Mucosa of gallbladder (tissue), 1 donor: ENCODE measurements around the gene PSMG3. TPM values are rescaled to one million over a fixed set of nuclear protein-coding genes. Genes with fewer than 3 reads are reported as not detected.

ENCODE experiments used
- DNase-seq: peaks from one replicate; pipeline ENCODE4 v3.0.0-alpha.2; 2020; ENCODE audit warnings: low spot score
- total RNA-seq: library from RNA; stranded (reverse); gene quantifications from one replicate; pipeline ENCODE4 v1.2.1, GENCODE V29; 2021
- donor health status: DM: no; HTN: no; CAD: no.

PSMG3 gene
- total RNA-seq, 1 donor from 2014 or later = 23.7 TPM

DNA sequence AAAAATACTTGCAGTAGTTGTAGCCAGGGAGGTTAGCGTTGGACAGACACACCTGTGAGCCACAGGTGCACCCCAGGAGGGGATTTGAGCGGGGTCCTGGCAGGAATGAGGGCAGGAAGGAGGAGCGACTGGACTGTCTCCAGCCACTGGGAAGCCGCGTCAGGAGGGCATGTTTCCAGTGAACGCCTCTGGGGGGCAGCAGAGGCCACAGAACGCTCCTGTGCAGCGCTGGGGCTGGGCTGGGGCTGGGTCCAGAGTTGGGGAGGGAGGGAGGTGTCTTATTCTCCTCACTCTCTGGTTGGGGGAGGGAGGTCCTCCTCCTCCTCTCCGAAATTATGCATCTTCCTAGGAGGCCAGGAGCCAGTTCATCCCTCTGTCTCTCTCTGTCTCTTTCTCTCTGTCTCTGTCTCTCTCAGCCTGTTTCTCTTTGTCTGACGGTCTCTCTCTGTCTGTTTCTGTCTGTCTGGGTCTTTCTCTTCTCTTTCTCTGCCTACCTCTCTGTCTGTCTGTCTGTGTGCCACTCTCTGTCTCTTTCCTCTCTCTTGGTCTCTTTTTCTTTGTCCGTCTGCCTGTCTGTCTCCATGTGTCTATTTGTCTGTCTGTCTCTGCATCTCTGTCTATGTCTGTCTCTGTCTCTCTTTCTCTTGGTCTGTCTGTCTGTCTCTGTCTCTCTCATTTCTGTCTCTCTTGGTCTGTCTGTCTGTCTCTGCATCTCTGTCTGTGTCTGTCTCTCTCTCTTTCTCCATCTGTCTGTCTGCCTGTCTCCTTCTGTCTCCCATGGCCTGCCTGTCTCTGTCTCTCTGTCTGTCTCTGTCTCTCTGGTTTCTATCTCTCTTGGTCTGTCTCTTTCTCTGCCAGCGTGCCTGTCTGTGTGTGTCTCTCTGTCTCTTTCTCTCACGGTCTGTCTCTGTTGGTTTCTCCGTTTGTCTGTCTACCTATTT, 9.9 kb upstream of the PSMG3 start:
- peak; percentile 60 for DNase-seq

DNA sequence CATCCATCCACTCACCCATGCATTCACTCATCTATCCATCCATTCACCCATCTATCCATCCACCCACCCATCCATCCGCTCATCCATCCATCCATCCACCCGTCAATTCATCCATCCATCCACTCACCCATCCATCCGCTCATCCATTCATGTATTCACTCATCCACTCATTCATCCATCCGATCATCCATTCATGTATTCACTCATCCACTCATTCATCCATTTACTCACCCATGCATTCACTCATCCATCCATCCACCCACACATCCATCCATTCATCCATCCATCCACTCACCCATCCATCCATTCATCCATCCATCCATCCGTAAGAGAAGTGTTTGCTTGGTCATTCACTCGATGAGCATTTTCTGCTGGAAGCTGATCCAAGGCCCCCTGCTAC, 8.7 kb upstream of the PSMG3 start:
- no peak for DNase-seq

DNA sequence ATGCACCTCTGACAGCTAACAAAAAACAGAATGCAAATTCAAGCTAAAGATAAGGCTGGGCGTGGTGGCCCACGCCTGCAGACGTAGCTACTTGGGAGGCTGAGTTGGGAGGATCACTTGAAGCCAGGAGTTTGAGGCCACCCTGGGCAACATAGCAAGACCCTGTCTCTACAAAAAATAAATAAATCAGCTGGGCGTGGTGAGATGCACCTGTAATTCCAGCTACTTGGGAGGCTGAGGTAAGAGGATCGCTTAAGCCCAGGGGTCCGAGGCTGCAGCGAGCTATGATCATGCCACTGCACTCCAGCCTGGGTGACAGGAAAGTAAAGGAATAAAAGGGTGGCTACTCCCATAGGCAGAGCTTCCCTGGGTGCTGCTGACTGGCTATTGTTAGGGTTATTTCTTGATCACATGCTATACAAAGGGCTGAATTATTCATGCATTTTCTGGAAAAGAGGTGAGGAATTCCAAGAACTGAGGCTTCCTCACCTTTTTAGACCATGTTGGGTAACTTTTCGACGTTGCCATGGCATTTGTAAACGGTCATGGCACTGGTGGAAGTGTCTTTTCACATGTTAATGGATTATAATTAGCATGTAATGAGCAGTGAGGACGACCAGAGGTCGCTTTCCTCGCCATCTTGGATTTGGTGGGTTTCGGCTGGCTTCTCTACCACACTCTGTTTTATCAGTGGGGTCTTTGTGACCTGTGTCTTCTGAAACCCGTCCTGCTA, 6.9 kb upstream of the PSMG3 start:
- DNase-seq = no peak

DNA sequence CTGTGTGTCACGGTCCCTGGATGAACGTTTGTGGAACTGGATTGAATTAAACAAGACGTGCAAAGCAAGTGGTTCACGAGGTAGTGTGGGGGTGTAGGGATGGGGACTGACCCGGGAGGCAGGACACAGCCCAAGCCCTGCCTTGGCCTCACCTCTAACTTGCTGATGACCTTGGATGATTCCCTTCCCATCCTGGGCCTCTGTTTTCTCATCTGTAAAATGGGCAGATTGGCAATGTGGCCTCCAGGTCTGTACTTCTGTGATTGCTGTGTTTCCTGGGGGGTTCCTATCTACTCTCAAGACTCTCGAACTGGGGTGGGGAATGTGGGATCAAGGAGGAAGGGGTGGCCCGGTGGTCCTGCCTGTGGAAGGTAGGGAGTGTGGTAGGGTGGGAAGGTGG, 6.0 kb upstream of the PSMG3 start:
- no peak for DNase-seq

DNA sequence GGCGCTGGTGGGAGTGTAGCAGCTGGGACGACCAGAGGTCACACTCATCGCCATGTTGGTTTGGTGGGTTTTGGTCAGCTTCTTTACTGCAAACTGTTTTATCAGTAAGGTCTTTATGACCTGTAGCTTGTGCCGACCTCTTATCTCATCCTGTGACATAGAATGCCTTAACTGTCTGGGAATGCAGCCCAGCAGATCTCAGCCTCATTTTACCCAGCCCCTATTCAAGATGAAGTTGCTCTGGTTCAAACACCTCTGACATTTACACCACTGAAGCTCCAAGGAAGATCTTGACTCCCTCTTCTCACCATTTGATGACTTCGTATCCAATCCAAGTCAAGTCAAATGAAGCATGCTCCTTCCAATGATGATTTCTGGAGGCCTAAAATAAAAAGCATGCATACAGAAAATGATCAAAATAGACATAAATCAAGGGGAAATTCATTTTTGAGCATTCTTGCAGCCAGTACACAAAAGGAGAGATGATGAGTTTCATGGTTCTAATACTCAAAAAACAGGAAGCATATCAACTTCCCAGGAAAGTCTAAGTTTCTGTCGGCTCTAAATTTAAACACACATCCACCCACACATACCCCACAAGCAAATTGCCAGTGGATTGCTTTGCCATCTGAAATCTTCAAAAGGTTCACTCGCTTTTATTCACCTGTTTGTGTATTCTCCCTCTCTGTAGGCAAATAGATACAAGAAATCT, 2.4 kb upstream of the PSMG3 start:
- no peak for DNase-seq

DNA sequence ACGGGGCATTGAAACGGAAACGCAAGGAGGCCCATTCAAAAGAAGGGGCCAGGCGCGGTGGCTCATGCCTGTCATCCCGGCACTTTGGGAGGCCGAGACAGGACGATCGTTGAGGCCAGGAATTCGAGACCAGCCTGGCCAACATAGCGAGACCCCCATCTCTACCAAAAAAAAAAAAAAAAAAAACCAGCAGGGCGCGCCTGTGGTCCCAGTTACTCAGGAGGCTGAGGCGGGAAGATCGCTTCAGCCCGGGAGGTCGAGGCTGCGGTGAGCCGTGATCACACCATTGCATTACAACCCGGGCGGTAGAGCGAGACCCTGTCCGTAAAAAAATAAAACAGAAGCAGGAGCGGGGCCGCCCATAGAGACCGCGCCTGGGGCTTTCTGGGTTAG, 396 bp downstream of the PSMG3 start:
- no peak for DNase-seq

DNA sequence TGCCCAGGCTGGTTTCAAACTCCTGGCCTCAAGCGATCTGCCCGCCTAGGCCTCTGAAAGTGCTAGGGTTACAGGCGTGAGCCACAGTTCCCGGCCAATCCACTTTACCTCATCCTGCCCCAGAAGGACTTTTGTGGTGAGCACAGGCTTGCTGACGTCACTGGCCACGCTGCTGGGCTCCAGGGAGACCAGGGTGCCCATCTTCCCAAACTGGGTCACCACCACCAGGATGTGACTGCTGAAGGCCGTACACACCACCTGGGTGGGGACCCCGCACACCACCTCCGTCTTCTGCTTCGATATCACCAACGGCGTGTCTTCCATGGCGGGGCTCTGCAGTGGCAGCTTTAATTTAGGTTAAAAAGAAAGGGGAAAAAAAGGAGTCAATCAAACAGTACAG, 816 bp downstream of the PSMG3 start:
- DNase-seq = no peak

DNA sequence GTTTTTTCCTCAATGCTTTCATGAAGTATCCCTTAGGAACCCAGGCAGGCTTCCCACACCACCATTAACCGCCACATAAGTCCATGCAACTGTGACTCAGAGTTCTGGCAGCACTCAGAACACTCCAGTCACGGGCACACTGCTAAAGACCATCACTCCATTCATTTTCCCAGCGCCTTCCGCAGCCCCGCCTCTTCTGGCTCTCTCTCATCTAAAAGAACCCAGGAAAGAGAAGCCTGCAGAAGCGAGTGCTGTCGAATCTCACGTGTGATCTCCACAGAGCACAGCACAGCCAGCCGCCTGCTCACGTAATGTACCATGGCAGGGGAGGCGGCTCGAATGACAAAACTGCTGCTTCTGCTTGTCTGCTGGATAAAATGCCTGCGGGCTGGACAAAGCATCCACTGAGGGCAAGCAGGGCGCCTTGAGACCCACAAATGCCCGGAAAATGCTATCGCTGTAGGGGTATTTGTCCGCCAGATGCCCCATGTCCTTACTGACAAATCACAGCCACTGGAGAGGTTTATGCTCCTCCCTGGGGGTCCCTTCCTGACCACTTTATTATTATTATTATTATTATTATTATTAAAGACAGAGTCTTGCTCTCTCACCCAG, 1.8 kb downstream of the PSMG3 start:
- peak; percentile 48 for DNase-seq

DNA sequence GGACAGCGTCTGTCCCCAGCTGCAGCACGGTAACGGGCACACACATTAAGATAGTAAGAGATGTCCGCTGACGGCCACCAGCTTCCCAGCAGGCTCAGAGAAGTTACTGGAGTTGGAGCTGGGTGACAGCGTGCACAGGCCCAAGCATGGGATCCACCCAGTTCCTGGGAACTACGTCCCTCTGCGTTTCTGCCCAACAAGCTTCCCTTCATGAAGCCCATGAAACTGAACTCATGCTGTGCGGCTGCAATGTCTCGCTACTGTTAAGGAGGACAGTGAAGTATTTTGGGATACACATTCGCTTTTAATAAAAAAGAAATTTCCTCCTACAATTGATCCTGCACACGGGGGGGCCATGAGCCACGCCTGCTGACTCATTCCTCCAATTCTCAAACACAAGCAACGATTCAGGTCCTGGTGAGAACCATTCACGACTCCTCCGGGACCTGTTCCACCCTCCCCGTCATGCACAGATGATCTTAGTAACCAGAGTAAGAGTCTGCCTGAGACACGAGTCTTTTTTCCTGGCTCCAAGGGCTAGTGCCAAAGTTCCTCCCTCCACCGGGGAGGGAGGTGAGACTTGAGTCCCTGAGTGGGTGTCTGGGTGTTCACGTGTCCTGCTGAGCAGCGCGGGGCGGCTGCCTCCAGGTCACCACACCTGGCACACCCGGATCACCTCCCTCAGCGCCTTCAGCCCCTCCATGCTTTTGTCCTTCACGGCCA, 2.6 kb downstream of the PSMG3 start:
- peak; percentile 77 for DNase-seq

DNA sequence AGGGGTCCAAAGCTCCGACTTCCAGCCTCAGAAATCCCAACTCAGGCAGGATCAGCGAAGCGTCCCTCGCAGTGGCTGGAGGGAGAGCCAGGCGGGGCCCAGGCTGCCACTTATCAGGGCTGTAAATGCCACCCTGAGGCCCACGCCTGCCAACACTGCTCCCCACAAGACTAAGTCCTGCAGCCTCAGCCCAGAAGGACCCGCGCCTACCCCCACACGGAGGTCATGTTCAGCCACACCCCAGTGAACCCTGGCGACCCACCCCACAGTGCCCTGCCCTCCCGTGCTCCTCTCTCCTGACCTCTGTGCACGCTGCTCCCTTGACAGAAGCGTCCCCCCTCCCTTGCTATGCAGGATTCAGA, 3.2 kb downstream of the PSMG3 start:
- no peak for DNase-seq

DNA sequence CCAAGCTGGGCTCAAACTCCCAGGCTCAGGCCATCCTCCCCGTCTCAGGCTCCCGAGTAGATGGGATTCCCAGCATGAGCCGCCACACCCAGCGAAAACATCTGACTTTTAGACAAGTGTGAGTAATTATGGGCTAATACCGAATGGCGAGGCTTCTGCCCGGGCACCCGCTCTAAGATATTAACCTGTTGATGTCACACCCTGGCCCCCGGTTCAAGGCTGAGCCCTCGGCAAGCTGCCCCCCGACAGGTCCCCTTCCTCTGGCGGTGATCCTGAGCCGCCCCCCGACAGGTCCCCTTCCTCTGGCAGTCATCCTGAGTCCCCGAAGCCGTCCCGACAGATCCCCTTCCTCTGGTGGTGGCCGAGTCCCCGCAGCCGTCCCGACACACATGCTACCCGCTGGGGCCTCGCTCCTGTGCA, 5.2 kb downstream of the PSMG3 start:
- no peak for DNase-seq

DNA sequence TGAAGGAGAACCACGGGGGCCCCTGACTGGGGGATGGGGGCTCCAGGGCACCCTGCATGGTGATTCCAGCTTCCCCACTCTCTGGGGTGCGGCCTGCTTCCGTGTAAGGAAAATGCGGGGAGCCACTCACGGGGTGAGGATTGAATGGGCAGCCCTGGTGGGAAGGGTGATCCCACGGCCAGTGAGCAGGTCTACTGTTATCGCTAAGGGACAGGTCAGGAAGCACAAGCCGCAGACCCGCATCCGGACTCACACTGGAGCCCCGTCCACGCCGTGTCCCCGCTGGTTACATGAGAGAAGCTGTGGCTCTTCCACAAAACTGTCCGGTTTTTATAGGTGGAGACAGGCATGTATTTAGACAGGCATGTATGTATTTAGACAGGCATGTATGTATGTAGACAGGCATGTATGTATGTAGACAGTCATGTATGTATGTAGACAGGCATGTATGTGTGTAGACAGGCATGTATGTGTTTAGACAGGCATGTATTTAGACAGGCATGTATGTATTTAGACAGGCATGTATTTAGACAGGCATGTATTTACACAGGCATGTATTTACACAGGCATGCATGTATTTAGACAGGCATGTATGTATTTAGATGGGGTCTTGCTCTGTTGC, 5.7 kb downstream of the PSMG3 start:
- no peak for DNase-seq

DNA sequence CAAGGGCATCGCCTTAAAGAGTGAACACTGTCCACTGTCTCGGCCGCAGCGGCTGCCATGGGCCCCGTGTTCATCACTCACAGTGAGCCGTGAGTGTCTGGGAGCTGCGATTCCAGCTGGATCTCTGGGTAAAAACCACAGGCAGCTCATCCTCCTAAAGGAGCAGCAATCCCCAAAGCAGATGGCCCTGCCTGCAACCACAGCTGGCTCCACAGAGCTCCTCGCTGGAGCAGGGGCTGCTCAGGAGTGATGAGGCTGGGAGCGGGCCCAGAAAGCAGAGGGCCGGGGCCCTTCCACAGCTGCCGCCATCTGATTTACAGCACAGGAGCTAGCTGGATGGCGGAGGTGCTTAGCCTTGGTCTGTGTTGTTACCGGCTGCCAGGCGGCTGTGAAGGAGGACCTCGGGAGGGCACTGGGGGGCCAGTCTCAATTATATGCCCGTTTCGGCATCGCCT, 7.2 kb downstream of the PSMG3 start:
- DNase-seq = no peak

DNA sequence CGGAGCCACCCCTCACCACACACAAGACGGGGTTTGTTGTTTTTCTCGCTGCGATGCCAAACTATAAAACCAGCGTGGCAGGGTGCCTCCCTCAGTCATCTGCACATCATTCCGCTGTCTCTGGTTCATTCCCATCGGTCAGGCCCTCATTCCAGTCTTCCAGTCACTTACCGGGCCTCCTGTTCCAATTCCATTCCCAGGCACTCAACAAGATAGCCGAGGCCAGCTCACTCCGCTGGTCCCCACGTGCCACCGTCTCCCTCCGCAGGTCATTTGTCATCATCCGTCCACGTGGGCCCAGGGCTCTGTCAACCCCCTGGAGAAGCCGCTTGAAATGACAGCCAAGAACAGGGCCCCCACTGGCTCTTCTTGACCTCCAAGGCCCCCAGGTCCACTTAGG, 7.7 kb downstream of the PSMG3 start:
- DNase-seq = no peak

DNA sequence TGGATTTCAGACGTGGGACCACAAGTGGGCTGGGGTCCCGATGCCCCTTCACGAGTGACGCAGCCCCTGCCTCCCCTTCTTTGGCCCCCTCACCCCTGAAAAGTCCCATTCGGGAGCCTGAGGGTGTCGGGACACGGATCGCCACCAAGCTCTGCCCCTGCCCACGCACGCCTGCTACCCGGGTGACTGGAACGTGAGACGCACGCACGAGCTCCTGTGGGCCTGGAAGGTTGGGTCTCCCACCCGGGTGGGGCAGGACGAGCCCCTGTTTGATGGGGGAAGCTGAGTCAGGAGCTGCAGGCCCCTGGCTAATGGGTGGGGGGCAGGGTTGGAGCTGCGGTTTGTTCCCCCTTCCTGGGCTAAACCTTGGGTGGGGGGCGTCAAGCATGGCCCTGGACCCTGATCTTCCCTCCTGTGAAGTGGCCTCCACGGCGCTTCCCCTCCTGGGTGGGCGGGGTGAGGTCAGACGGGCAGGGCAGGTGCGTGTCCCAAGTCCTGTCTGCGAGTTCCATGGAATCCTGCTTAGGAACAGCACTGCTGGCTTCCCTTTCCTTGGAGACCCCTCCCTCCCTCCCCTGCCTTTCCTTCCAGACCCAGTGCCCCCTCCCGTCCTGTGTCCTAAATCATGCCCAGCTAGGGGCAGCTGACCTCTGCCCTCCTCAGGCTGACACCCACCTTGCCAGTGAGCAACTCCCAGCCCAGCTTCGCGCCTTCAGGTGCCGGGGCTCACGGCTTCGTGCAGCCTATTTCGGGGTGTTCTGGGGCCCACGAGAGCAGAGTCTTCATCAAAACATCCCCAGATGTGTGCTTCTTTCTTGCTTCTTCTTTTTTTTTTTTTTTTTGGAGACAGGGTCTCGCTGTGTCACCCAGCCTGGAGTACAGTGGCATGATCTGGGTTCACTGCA, 8.5 kb downstream of the PSMG3 start:
- DNase-seq = no peak

DNA sequence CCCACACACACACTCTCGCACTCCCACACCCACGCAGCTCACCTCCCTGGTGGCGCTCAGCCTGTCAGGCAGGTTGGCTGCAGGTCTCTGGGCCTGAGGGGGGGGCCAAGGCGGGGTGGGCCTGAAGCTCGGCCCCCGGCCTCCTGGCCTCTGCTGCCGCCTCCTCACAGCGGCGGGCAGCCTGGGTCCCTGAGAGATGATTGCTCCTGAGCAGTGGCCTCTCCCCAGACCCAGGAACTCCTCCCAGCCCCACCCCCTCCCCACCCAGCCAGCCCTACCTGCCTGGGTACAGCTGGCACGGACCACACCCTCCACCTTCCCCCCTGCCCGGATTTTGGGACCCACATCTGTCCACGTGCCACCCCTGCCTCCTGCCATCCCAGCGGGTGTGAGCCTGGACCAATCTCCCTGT, 9.2 kb downstream of the PSMG3 start:
- DNase-seq = no peak

DNA sequence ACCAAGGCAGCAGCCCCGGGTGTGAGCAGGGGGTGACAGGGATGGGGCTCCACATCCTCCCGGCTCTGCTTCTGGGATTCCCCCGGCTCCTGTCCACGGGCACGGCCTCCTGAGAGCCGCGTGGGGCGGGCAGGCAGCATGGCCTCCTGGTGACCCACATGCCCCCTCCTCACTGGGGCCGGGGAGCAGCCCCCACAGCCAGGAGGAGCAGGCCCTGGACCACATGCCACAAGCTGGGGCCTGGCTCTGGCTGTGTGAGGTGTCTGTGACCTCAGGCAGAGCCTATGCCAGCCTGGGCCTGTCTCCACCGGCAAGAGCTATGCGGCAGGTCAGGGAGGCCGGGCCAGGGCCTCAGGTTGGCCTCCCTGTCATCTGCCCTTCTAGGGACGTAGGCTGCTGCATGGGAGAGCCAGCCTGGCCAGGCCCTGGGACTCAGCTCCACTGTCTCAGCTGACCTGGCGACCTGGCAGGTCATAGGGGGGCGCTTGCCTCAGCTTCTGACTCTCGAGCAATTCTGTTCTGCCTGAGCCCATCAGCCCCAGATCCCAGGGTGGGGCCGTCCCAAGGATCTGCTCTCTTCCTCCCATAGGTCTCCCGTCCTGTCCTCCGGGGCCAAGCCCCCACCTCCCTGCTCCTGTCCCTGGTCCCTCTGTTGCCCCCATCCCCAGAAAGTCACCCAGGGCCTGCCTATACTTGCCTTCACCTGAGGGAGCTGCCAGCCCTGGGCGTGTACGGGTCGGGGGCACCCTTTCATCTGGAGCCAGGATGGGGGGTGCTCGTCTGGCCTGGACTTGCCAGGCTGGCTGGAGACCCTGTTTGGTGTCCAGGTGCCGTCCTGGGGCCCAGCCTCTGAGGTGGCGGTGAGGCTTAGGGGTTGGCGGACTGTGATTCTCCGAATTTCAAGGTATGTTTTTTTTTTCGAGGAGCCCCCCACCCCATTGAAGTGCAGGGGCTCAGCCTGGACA, 9.9 kb downstream of the PSMG3 start:
- DNase-seq = no peak

DNA sequence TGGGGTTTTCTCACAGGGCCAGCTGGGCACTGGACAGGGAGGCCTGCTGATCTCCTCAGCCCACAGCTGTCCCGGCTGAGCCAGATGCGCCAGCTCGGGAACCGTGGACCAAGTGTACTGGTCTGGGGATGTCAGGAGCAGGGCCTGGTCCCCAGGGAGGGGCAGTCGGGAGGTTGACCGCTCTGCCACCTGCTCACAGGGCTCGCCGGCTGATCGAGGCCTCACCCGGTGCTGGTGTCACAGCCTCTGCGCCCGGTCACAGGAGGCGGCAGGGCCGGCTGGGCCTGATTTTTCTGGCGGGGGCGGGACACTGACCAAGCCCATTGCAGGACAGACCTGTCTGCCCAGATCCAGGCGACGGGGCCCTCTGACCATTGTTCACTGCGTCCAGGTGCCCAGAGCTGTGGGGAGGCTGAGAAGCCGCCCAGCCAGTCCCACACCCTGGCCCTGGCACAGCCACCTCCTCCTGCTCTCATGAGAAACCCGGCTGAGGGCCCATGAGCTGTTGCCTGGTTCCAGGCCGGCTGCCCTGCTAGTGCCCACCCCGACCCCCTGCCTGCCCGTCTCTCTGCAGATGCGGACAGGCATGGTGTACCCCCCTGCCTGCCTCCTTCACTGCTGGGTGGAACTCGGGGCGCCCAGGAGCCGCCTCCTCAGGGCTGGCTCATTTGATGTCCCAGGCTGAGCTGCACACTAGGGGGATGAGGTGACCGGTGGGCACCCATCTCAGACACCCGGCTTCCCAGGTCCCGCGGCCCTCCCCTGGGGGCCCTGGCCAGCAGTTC, 10.8 kb downstream of the PSMG3 start:
- DNase-seq = peak; percentile 75
